SK-N-MC (cell line): ENCODE measurements around the gene JPH3.

Experiments used
- EZH2 ChIP-seq: fragments of 200-600 bp; sonication (generic); IDR thresholded peaks from one replicate; pipeline ENCODE4 v1.6.1; 2017; ENCODE audit warnings: antibody characterized with exemption
- FOXP2 ChIP-seq: optimal IDR thresholded peaks from 2 replicates; pipeline ENCODE3; 2011; ENCODE audit warnings: mild to moderate bottlenecking, moderate library complexity; ENCODE audit not compliant: insufficient read depth; ENCODE audit errors: extremely low read length, control extremely low read depth
- POLR2AphosphoS5 ChIP-seq: IDR thresholded peaks from 2 replicates; pipeline ENCODE4 v1.6.1; 2012; ENCODE audit warnings: mild to moderate bottlenecking, low read depth, low read length, borderline replicate concordance

DNA sequence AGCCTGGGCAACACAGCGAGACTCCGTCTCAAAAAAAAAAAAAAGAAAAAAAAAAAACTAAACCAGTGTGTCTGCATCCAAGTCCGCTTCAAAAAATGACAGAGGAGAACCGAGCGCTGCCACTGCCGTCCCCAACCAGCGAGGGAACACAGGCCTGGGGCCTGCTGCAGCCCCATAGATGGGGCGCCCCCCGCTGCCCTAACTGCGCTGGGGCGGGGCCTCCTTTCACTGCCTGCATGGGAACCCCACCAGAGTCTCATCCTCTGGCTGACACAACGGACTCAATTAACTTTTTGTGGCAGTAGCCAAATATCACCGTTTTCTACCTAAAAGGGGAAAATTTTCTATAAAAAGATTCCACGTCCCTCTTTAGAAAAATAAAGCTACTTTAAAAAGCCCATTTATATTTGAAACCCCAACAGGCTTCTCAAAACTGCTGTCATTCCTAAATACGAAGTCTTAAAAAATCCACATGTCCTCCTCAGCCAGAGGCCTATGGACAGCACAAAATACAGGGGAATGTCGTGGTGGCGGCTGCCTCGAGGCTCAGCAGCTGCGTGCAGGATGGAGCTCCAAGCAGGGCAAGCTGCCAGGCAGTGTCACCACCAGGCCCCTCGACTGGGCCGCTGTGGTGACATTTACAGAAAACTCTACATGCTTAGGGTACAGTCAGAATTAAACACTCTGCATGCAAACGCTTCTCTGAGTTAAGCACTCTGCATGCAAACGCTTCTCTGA, 133.1 kb downstream of the JPH3 start:
- TF ChIP-seq EZH2, result no peak
- no peak for TF ChIP-seq POLR2AphosphoS5
- TF ChIP-seq FOXP2, result no peak
